IMR-90 (cell line): Measurements from ENCODE around the gene MKRN2OS.

Experiments used
- CTCF ChIP-seq: conservative IDR thresholded peaks from 2 replicates; pipeline ENCODE4 v1.5.1; 2012; ENCODE audit warnings: mild to moderate bottlenecking, low read depth, low read length, improper control_type of control experiment
- MAFK ChIP-seq: IDR thresholded peaks from 2 replicates; pipeline ENCODE4 v1.6.1; 2012; ENCODE audit warnings: low read depth, low read length, improper control_type of control experiment
- MXI1 ChIP-seq: IDR thresholded peaks from 2 replicates; pipeline ENCODE4 v1.6.1; 2012; ENCODE audit warnings: low read depth, mild to moderate bottlenecking, low read length, moderate library complexity, borderline replicate concordance
- POLR2A ChIP-seq: IDR thresholded peaks from 2 replicates; pipeline ENCODE4 v1.6.1; 2012; ENCODE audit warnings: mild to moderate bottlenecking, low read depth, low read length
- RAD21 ChIP-seq: IDR thresholded peaks from 2 replicates; pipeline ENCODE4 v1.6.1; 2012; ENCODE audit warnings: low read length, improper control_type of control experiment
- USF2 ChIP-seq: fragments of 150-350 bp; IDR thresholded peaks from 2 replicates; pipeline ENCODE4 v1.6.1; 2017; ENCODE audit warnings: mild to moderate bottlenecking, antibody characterized with exemption, low read length, low read depth

- TF ChIP-seq CTCF = no peak
- TF ChIP-seq MXI1 = no peak
- TF ChIP-seq POLR2A = no peak
- no peak for TF ChIP-seq USF2
- TF ChIP-seq RAD21 = no peak
- no peak for TF ChIP-seq MAFK
Observed at GRCh38 chr3:12561397-12561796, 16.1 kb upstream of the MKRN2OS start.
